Endodermal cell (in vitro differentiated cells): Measurements from ENCODE around the gene FAM193B. TPM values are rescaled to one million over a fixed set of nuclear protein-coding genes. Genes with fewer than 3 reads are reported as not detected.
"Not testable (repeated sequence)": the region's sequence is repeated elsewhere in the genome, so short reads cannot be mapped to it uniquely, and the experiment has no call there.

Experiments
- DNase-seq: peaks from one replicate; pipeline ENCODE4 v3.0.0-alpha.2; 2017
- H3K27ac ChIP-seq: 2 replicates; pipeline ENCODE4 v1.5.1; 2013; ENCODE audit warnings: mild to moderate bottlenecking, low read depth, low read length, moderate library complexity
- H3K27me3 ChIP-seq: 2 replicates; pipeline ENCODE4 v1.6.1; 2013; ENCODE audit warnings: mild to moderate bottlenecking, low read length, moderate library complexity; ENCODE audit not compliant: insufficient read depth, control insufficient read depth, poor library complexity, severe bottlenecking
- H3K36me3 ChIP-seq: 2 replicates; pipeline ENCODE4 v1.7.0; 2013; ENCODE audit warnings: mild to moderate bottlenecking, low read length, moderate library complexity; ENCODE audit not compliant: control insufficient read depth, insufficient read depth
- H3K4me1 ChIP-seq: one replicate; pipeline ENCODE4 v1.7.0; 2013; ENCODE audit warnings: low read length; ENCODE audit not compliant: control insufficient read depth, insufficient read depth
- H3K4me3 ChIP-seq: 2 replicates; pipeline ENCODE4 v1.5.1; 2013; ENCODE audit warnings: mild to moderate bottlenecking, low read length, moderate library complexity
- H3K9ac ChIP-seq: 2 replicates; pipeline ENCODE4 v1.6.1; 2013; ENCODE audit warnings: mild to moderate bottlenecking, low read length, moderate library complexity; ENCODE audit not compliant: poor library complexity, severe bottlenecking; ENCODE audit errors: extremely low read depth
- H3K9me3 ChIP-seq: 2 replicates; pipeline ENCODE4 v1.6.1; 2013; ENCODE audit warnings: mild to moderate bottlenecking, low read length, moderate library complexity; ENCODE audit not compliant: control insufficient read depth
- H3K27ac Mint-ChIP-seq: 2 replicates; pipeline ENCODE4 v1.8.0; 2020; ENCODE audit warnings: mixed read lengths
- H3K27me3 Mint-ChIP-seq: 2 replicates; pipeline ENCODE4 v1.8.0; 2021; ENCODE audit warnings: mild to moderate bottlenecking, mixed read lengths; ENCODE audit not compliant: insufficient read depth
- H3K36me3 Mint-ChIP-seq: 2 replicates; pipeline ENCODE4 v1.8.0; 2020; ENCODE audit warnings: low read depth, mixed read lengths
- H3K4me1 Mint-ChIP-seq: 2 replicates; pipeline ENCODE4 v1.8.0; 2020; ENCODE audit warnings: mixed read lengths
- H3K4me3 Mint-ChIP-seq: 2 replicates; pipeline ENCODE4 v1.8.0; 2020; ENCODE audit warnings: mild to moderate bottlenecking, moderate library complexity, mixed read lengths
- H3K9me3 Mint-ChIP-seq: 2 replicates; pipeline ENCODE4 v1.8.0; 2020; ENCODE audit warnings: mild to moderate bottlenecking, mixed read lengths
- CTCF ChIP-seq: fragments of 200-600 bp; sonication (generic); conservative IDR thresholded peaks from 2 replicates; pipeline ENCODE4 v1.5.0; 2021; ENCODE audit warnings: antibody characterized with exemption, mild to moderate bottlenecking
- WGBS, 2 experiments: methylation state at CpG; one replicate each; pipeline versions ENCODE4 v1.1.5 to v1.1.7; 2013; ENCODE audit warnings: missing lambda C conversion rate in 2 of 2, mixed read lengths in 1 of 2; ENCODE audit not compliant: insufficient coverage in 1 of 2, insufficient read length in 1 of 2; 5-methylcytosine and 5-hydroxymethylcytosine counted together
- total RNA-seq, 2 donors: library from RNA; stranded (reverse); fragmentation: NEBNext Ultra II Directional in 1 of 2; extraction: Animal tissue kit (Norgen Biotek cat#: 25700) in 1 of 2; gene quantifications; 2 replicates in 1 of 2; 3 replicates in 1 of 2; pipeline ENCODE4 v1.2.1, GENCODE V29; 2021

FAM193B gene
- total RNA-seq, 2 donors from 2014 or later = 112 to 115 TPM

DNA sequence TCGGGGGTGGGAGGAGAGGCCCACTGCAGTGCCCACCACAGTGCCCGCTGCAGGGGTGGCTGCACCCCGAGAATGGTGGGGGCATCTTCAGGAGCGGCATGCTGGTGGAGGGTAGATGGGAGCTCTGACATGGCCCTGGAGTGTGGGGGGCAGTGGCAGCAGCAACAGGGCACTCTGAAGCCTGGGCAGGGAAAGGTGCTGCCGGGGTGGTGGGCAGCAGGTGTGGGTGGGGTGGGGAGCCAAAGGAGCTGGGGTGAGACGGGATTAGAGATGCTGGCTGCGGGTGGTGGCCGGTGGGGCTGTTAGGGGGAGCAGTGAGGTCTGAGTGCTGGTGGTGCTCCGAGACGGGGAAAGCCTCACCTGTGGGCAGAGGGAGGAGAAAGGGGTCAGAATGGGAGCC is 18.0 kb downstream of the FAM193B start:
- no peak overlapping the region for H3K27ac ChIP-seq
- no peak overlapping the region for H3K9ac ChIP-seq
- no peak for TF ChIP-seq CTCF
- no peaks in the 10 kb centered on the region for H3K9me3 ChIP-seq
- H3K4me1 ChIP-seq = no peaks in the 10 kb centered on the region
- no peak overlapping the region for H3K27ac Mint-ChIP-seq
- H3K36me3 Mint-ChIP-seq = peaks cover 64% of the 10 kb centered on the region
- DNase-seq = no peak
- H3K4me3 ChIP-seq = no peak overlapping the region
- H3K4me3 Mint-ChIP-seq = no peak overlapping the region
- no peaks in the 10 kb centered on the region for H3K4me1 Mint-ChIP-seq
- no peaks in the 10 kb centered on the region for H3K9me3 Mint-ChIP-seq
- H3K36me3 ChIP-seq = peaks cover 87% of the 10 kb centered on the region
- 94% methylated on average over 3 to 10 of the region's 10 CpGs for WGBS, 2 experiments
- no peaks in the 10 kb centered on the region for H3K27me3 Mint-ChIP-seq
- no peaks in the 10 kb centered on the region for H3K27me3 ChIP-seq

DNA sequence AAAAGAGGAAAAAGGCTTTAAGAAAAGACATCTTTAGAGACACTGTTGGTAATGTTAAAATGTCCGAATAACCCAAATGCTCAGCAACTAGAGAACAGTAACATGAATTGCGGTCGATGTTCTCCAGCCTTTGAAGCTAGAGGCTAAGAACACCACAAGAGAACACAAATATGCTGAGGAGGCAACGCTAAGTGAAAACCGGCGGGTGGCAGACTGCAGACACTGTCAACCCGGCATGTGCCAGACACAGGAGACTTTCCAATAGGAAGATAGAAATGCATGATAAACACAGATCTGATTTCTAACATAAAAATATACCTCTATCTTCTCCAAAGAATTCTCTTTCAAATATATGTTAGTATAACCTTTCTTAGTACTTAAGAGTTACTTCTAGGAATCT is 19.2 kb downstream of the FAM193B start:
- 86 to 91% methylated on average over 6 to 7 of the region's 7 CpGs for WGBS, 2 experiments

GRCh38 chr5:177534433-177534832 is 19.9 kb downstream of the FAM193B start:
- peaks cover 91% of the 10 kb centered on the region for H3K36me3 ChIP-seq
- not testable (repeated sequence) for H3K9me3 Mint-ChIP-seq, H3K27ac ChIP-seq, H3K4me3 ChIP-seq, H3K9ac ChIP-seq, H3K27me3 Mint-ChIP-seq, H3K27ac Mint-ChIP-seq, H3K27me3 ChIP-seq, H3K4me1 ChIP-seq, H3K4me3 Mint-ChIP-seq, H3K9me3 ChIP-seq, DNase-seq, H3K4me1 Mint-ChIP-seq
- H3K36me3 Mint-ChIP-seq = peaks cover 65% of the 10 kb centered on the region
- WGBS, 2 experiments = 95 to 96% methylated on average over 5 to 7 of the region's 7 CpGs

More for the DNA sequence above, 19.2 kb downstream of the FAM193B start:
- Histone ChIP-seq H3K9me3 (no peaks in the 10 kb centered on the region), H3K36me3 (peaks cover 89% of the 10 kb centered on the region), H3K4me1 (no peaks in the 10 kb centered on the region), H3K27ac (no peak overlapping the region), H3K27me3 (no peaks in the 10 kb centered on the region), H3K4me3 (no peak overlapping the region), H3K9ac (no peak overlapping the region)
- H3K27me3 Mint-ChIP-seq = no peaks in the 10 kb centered on the region
- no peaks in the 10 kb centered on the region for H3K9me3 Mint-ChIP-seq
- H3K27ac Mint-ChIP-seq = no peak overlapping the region
- H3K36me3 Mint-ChIP-seq = peaks cover 65% of the 10 kb centered on the region
- H3K4me3 Mint-ChIP-seq = no peak overlapping the region
- TF ChIP-seq CTCF = no peak
- DNase-seq = no peak
- no peaks in the 10 kb centered on the region for H3K4me1 Mint-ChIP-seq
